GM18867 (cell line): Measurements from ENCODE around the gene SYT9.
"Not testable (repeated sequence)": the region's sequence is repeated elsewhere in the genome, so short reads cannot be mapped to it uniquely, and the experiment has no call there.

ENCODE experiments used
- ATAC-seq: cut with Tn5 transposase; IDR thresholded peaks from one replicate; pipeline ENCODE4 v1.9.1; 2021; ENCODE audit warnings: mild to moderate bottlenecking, moderate library complexity; ENCODE audit not compliant: unreplicated experiment

Gene SYT9

DNA sequence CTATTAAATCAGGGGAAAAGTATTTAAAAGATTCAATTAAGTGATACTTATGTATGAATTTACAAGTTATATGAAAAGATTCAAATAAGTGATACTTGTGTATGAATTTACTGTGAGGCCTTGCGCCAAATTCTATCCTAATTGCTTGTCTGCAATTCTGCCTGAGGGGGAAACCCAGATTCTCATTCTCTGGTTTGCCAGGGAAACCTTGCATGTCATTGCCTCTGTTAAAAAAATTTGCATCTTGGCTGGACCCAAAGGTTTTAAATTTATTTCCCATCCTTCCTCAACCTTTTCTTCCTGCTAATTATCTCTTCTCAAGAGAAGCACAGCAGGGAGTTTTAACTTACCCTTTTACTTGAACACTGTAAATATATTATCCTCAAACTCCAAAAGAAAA lies 247.4 kb downstream of the SYT9 start:
- ATAC-seq, result no peak

GRCh38 chr11:7500251-7500650 lies 248.5 kb downstream of the SYT9 start:
- ATAC-seq, result no peak

- no peak for ATAC-seq
Observed at GRCh38 chr11:7501251-7501650, 249.5 kb downstream of the SYT9 start.

- peak; percentile 58 for ATAC-seq
Observed at GRCh38 chr11:7501894-7502293, 250.2 kb downstream of the SYT9 start.

DNA sequence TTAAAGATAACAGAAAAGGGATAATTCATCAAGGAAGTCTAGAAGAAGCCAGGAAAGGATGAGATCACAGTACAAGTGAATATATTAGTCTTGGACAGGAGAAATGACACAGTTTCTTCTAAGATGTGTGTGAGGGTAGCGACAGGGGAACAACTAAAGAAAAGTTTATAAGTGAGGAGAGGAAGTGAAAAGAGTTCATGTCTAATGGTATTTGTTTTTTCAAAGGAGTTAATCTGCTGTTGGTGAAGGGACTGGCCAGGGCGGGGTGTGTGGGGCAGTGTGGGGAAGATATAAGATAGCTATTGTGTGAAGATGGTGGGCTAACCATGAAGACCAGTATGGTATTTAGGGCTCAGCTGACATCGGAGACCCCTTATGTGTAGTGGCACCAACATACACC lies 254.5 kb downstream of the SYT9 start:
- no peak for ATAC-seq

GRCh38 chr11:7508087-7508486 lies 256.4 kb downstream of the SYT9 start:
- no peak for ATAC-seq

DNA sequence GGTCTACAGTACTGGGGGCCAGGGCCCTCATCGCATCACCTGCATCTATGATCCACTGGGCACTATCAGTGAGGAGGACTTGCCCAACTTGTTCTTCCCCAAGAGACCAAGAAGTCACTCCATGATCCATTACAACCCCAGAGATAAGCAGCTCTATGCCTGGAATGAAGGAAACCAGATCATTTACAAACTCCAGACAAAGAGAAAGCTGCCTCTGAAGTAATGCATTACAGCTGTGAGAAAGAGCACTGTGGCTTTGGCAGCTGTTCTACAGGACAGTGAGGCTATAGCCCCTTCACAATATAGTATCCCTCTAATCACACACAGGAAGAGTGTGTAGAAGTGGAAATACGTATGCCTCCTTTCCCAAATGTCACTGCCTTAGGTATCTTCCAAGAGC lies 258.3 kb downstream of the SYT9 start:
- no peak for ATAC-seq

GRCh38 chr11:7511401-7511800 lies 259.7 kb downstream of the SYT9 start:
- no peak for ATAC-seq

DNA sequence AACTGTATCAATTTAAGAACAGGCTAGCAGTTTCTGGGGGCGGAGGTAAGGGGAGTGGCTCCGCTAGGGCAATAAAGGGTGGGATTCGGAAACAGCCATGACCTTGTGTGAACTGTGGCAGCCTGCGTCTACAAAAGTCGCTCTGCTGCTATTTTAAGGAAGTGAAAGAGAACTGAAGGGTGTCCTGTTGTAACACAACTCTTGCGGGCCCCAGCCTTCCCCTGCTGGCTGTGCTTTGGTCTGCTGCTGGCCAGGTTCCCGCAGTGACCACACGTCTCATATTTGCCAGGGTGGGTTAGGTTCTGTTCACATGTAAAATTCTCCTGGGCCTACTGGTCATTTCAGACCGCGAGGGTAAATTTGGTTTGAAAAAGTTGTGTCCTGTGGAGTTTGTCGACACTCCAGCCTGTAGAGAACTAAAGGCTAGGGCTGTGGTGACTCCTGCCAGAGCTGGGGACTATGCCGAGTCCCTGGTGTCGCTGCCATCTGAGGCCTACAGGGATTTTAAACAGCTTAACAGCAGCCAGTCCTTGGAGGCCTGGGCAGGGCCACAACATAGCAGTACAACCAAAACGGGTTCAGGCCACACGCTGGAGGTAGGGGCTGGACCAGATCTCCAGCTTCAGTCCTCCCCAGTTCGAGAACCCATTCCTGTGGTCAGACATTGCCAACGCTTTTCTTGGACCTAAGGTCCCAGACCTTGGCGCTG lies 261.0 kb downstream of the SYT9 start:
- peak; percentile 74 for ATAC-seq

GRCh38 chr11:7513234-7514098 lies 261.8 kb downstream of the SYT9 start, which contains the start of gene PPFIBP2:
TSS of gene PPFIBP2 (plus strand) at chr11:7513999. CDS start at chr11:7549476, 35,477 bp downstream.
- peak; percentile 71 for ATAC-seq

DNA sequence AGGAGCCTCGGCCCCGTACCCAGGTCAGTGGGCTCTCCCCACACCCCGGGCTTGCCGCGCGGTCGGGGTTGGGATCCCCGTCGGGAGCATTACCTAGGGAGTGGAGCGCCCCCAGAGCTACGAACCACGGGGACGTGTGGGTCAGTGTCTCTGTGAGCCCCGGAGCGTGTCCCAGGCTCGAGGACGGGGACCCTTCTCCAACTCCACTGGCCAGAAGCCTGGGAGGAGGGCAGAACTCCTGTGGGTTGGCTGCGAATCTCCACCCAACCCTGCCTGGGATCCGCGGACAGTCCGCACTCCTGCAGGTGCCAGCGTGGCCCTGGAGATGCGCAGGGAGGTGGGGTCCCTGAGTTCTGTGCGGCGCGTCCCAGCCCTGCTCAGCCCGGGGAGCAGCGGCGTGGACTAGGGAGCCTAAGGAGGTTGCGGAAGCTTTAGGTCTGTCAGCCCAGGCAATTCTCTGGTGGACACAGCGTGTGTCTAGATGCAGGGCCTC lies 262.4 kb downstream of the SYT9 start:
- peak; percentile 4 for ATAC-seq

GRCh38 chr11:7515447-7515886 lies 263.8 kb downstream of the SYT9 start:
- ATAC-seq, result no peak

GRCh38 chr11:7516475-7516874 lies 264.8 kb downstream of the SYT9 start:
- ATAC-seq, result no peak

DNA sequence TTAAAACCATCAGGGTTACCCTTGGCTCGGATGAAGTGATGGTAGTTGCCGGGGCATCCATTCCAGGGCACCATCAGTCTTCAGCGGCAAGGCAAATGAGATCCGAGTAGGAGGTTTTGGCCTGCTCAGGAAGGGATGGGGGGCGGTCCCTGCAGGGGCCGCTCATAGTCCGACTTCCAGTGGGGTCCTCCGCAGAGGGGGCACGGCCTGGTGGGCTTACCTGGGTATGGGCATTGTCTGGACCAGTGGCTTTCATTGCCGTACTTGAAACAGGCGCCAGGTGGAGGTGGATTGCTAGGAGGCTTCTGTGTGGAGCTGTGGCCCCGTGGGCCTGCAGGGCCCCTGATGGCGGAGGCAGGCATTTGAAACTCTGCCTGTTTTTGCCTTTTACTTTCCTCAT lies 266.0 kb downstream of the SYT9 start:
- ATAC-seq, result not testable (repeated sequence)
